ENCODE data around the gene STON2. TPM values are rescaled to one million over a fixed set of nuclear protein-coding genes. Genes with fewer than 3 reads are reported as not detected.
"Not testable (repeated sequence)": the region's sequence is repeated elsewhere in the genome, so short reads cannot be mapped to it uniquely, and the experiment has no call there.

The STON2 gene
- total RNA-seq, 1 donor from 2014 or later: 60.4 TPM

DNA sequence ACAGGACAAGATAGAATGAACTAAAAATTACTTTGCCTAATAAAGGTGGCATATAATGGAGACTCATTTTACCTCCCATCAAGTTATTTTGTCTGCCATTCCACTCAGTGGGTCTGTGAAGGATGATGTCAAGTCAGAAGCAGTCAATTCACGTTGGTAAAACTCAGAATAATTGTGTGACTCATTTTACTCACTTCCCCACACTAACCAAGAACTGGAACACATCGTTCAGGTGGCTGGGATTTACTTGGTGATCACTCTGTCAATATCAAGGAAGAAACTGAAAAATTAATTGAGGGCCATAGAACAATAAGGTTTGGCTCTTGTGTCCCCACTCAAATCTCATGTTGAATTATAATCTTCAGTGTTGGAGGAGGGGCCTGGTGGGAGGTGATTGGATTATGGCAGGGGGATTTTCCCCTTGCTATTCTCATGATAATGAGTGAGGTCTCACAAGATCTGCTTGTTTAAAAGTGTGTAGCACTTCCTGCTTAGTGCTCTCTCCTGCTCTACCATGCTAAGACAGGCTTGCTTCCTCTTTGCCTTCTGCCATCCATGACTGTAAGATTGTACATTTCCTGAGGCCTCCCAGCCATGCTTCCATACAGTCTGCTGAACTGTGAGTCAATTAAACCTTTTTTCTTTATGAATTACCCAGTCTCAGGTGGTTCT lies 143.7 kb downstream of the STON2 start:
- peaks cover 17% of the 10 kb centered on the region for H3K36me3 Mint-ChIP-seq
- no peak overlapping the region for H3K4me3 Mint-ChIP-seq
- DNase-seq (ENCODE audit: low spot score in 2 of 2, unreplicated experiment in 2 of 2): no peak
- H3K9me3 Mint-ChIP-seq: no peaks in the 10 kb centered on the region
- H3K27ac Mint-ChIP-seq: no peak overlapping the region
- H3K27me3 Mint-ChIP-seq (ENCODE audit: low read depth): no peaks in the 10 kb centered on the region
- TF ChIP-seq CTCF (IDR thresholded peaks at IDR 0.05; ENCODE audit: unreplicated experiment): no peak
- peaks cover 5% of the 10 kb centered on the region for H3K4me1 Mint-ChIP-seq

- no peak overlapping the region for H3K27ac Mint-ChIP-seq
- no peak for DNase-seq (ENCODE audit: low spot score in 2 of 2, unreplicated experiment in 2 of 2)
- no peaks in the 10 kb centered on the region for H3K9me3 Mint-ChIP-seq
- TF ChIP-seq CTCF (IDR thresholded peaks at IDR 0.05; ENCODE audit: unreplicated experiment): no peak
- H3K27me3 Mint-ChIP-seq (ENCODE audit: low read depth): no peaks in the 10 kb centered on the region
- H3K36me3 Mint-ChIP-seq: peaks cover 9% of the 10 kb centered on the region
- H3K4me3 Mint-ChIP-seq: no peak overlapping the region
- no peaks in the 10 kb centered on the region for H3K4me1 Mint-ChIP-seq
These were observed 147.8 kb downstream of the STON2 start for GRCh38 chr14:81252278-81252677.

DNA sequence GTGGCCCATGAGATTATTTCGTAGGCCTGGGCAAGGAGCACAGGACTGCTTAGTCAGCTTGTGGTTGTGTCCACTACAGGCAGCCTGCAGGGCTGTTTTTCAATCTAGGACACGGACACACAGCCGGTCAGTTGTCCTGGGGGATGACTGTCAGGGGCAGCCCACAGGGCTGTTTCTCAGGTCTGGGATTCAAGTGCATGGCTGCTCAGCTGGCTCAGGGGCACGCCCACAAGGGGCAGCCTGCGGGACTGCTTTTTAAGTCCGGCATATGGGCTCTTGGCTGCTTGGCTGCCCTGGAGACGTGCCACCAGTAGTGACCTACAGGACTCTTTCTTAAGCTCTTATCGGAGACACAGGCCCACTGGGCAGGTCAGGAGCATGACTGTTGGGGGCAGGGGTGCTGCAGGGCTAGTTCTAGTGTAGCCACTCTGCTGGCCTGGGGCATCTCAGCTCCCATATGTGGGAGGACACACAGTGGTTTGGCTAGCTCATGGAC lies 152.8 kb downstream of the STON2 start:
- TF ChIP-seq CTCF (IDR thresholded peaks at IDR 0.05; ENCODE audit: unreplicated experiment): no peak
- H3K4me1 Mint-ChIP-seq: no peaks in the 10 kb centered on the region
- no peak for DNase-seq (ENCODE audit: low spot score in 2 of 2, unreplicated experiment in 2 of 2)

GRCh38 chr14:81246461-81247270 lies 153.5 kb downstream of the STON2 start:
- TF ChIP-seq CTCF (IDR thresholded peaks at IDR 0.05; ENCODE audit: unreplicated experiment): no peak
- Mint-ChIP-seq H3K36me3 (peaks cover 8% of the 10 kb centered on the region), H3K9me3 (peaks cover 23% of the 10 kb centered on the region), H3K27me3 (ENCODE audit: low read depth) (no peaks in the 10 kb centered on the region), H3K27ac (no peak overlapping the region), H3K4me3 (no peak overlapping the region), H3K4me1 (no peaks in the 10 kb centered on the region)
- DNase-seq (ENCODE audit: low spot score in 2 of 2, unreplicated experiment in 2 of 2): no peak

More for the DNA sequence above, 152.8 kb downstream of the STON2 start:
- H3K36me3 Mint-ChIP-seq: peaks cover 8% of the 10 kb centered on the region
- no peaks in the 10 kb centered on the region for H3K27me3 Mint-ChIP-seq (ENCODE audit: low read depth)
- H3K4me3 Mint-ChIP-seq: no peak overlapping the region
- H3K27ac Mint-ChIP-seq: no peak overlapping the region
- H3K9me3 Mint-ChIP-seq: peaks cover 20% of the 10 kb centered on the region

- Mint-ChIP-seq H3K4me1 (no peaks in the 10 kb centered on the region), H3K27me3 (ENCODE audit: low read depth) (no peaks in the 10 kb centered on the region), H3K36me3 (peaks cover 8% of the 10 kb centered on the region), H3K9me3 (peaks cover 29% of the 10 kb centered on the region), H3K4me3 (no peak overlapping the region), H3K27ac (no peak overlapping the region)
- no peak for TF ChIP-seq CTCF (IDR thresholded peaks at IDR 0.05; ENCODE audit: unreplicated experiment)
- no peak for DNase-seq (ENCODE audit: low spot score in 2 of 2, unreplicated experiment in 2 of 2)
These were observed 154.4 kb downstream of the STON2 start for GRCh38 chr14:81245771-81246170.

- not testable (repeated sequence) for DNase-seq (ENCODE audit: low spot score in 2 of 2, unreplicated experiment in 2 of 2); H3K4me3 Mint-ChIP-seq; H3K27me3 Mint-ChIP-seq (ENCODE audit: low read depth); H3K36me3 Mint-ChIP-seq; H3K4me1 Mint-ChIP-seq; H3K27ac Mint-ChIP-seq
- peaks cover 34% of the 10 kb centered on the region for H3K9me3 Mint-ChIP-seq
These were observed 155.7 kb downstream of the STON2 start for GRCh38 chr14:81244431-81244830.
